PC-3 (cell line): ENCODE results near the gene RIMOC1. TPM values are rescaled to one million over a fixed set of nuclear protein-coding genes. Genes with fewer than 3 reads are reported as not detected.

Source experiments
- ATAC-seq: fragments of 200-7000 bp; cut with Tn5 transposase; 2 replicates; pipeline ENCODE4 v1.9.1; 2020; ENCODE audit warnings: mild to moderate bottlenecking, moderate library complexity
- BruUV-seq: library from RNA; stranded (reverse); fragments of 400-500 nt; replicated peaks from 2 replicates; lab custom pipeline; 2021; lab: Mats Ljungman, UMichigan
- CTCF ChIA-PET: fragments of 300-600 bp; sonication (Branson Sonifier 250); formaldehyde crosslinking; loops from one replicate; lab custom pipeline; 2022; ENCODE audit warnings: antibody characterized with exemption; lab: Charles Lee
- POLR2A ChIA-PET: fragments of 300-600 bp; sonication (Branson Sonifier 250); formaldehyde crosslinking; loops from one replicate; lab custom pipeline; 2022; ENCODE audit warnings: antibody characterized with exemption; ENCODE audit not compliant: unreplicated experiment; lab: Charles Lee
- DNase-seq: peaks from one replicate; pipeline ENCODE4 v3.0.0-alpha.2; 2015
- H2AFZ ChIP-seq: fragments of 300-600 bp; sonication (generic); 2 replicates; pipeline ENCODE4 v1.6.0; 2016; ENCODE audit warnings: antibody characterized with exemption, low read length
- H3F3A ChIP-seq: fragments of 300-600 bp; sonication (generic); one replicate; pipeline ENCODE4 v1.6.0; 2017; ENCODE audit warnings: antibody characterized with exemption, low read length, control low read depth, mild to moderate bottlenecking; ENCODE audit not compliant: unreplicated experiment
- H3K27ac ChIP-seq: fragments of 300-600 bp; sonication (generic); 2 replicates; pipeline ENCODE4 v1.5.1; 2016; ENCODE audit warnings: mild to moderate bottlenecking, low read length
- H3K27me3 ChIP-seq: fragments of 300-600 bp; sonication (generic); 2 replicates; pipeline ENCODE4 v1.6.1; 2016; ENCODE audit warnings: low read length, mixed read lengths
- H3K36me3 ChIP-seq: fragments of 300-600 bp; sonication (generic); 2 replicates; pipeline ENCODE4 v1.6.1; 2016; ENCODE audit warnings: low read depth, mixed run types, low read length, mixed read lengths
- H3K4me1 ChIP-seq: fragments of 300-600 bp; sonication (generic); 2 replicates; pipeline ENCODE4 v1.5.1; 2016; ENCODE audit warnings: low read length; ENCODE audit not compliant: insufficient read depth
- H3K4me2 ChIP-seq: fragments of 300-600 bp; sonication (generic); 2 replicates; pipeline ENCODE4 v1.6.0; 2016; ENCODE audit warnings: low read length
- H3K4me3 ChIP-seq: fragments of 300-600 bp; sonication (generic); 2 replicates; pipeline ENCODE4 v1.5.1; 2016; ENCODE audit warnings: mild to moderate bottlenecking, low read length, mixed read lengths
- H3K79me2 ChIP-seq: fragments of 300-600 bp; sonication (generic); 2 replicates; pipeline ENCODE4 v1.6.1; 2017; ENCODE audit warnings: low read length, mixed read lengths
- H3K9ac ChIP-seq: fragments of 300-600 bp; sonication (generic); 2 replicates; pipeline ENCODE4 v1.6.0; 2016; ENCODE audit warnings: mild to moderate bottlenecking, low read length
- H3K9me2 ChIP-seq: fragments of 300-600 bp; sonication (generic); replicated peaks from 2 replicates; pipeline ENCODE4 v1.6.1; 2016; ENCODE audit warnings: mixed run types, low read length, mixed read lengths
- H3K9me3 ChIP-seq: fragments of 300-600 bp; sonication (generic); 2 replicates; pipeline ENCODE4 v1.6.1; 2016; ENCODE audit warnings: low read length, mixed read lengths
- H4K20me1 ChIP-seq: fragments of 300-600 bp; sonication (generic); 2 replicates; pipeline ENCODE4 v1.6.1; 2016; ENCODE audit warnings: low read length, mixed read lengths
- EZH2 ChIP-seq: fragments of 300-600 bp; sonication (generic); IDR thresholded peaks from one replicate; pipeline ENCODE4 v1.6.1; 2017; ENCODE audit warnings: antibody characterized with exemption, mild to moderate bottlenecking, low read length; ENCODE audit not compliant: unreplicated experiment
- EZH2phosphoT487 ChIP-seq: fragments of 300-600 bp; sonication (generic); IDR thresholded peaks from 2 replicates; pipeline ENCODE4 v1.6.1; 2018; ENCODE audit warnings: mild to moderate bottlenecking, antibody characterized with exemption, low read length, borderline replicate concordance
- intact Hi-C: fragments of 100-400 bp; cut with micrococcal nuclease; formaldehyde crosslinking; loops from 2 replicates; pipeline ENCODE4 v1.9.0; 2023
- total RNA-seq: library from RNA; depleted of rRNA; stranded (reverse); fragments of >200 nt; gene quantifications from 2 replicates; pipeline ENCODE4 v1.2.3, GENCODE V29; 2014
- TF ChIP-seq, protein P1 (sequence below): fragments of 300-600 bp; sonication (generic); conservative IDR thresholded peaks from 2 replicates; pipeline ENCODE4 v1.5.1; 2017; ENCODE audit warnings: antibody characterized with exemption, low read depth, mild to moderate bottlenecking, low read length

RIMOC1 gene
- total RNA-seq, 1 experiment from 2014 or later = 11.3 TPM

DNA sequence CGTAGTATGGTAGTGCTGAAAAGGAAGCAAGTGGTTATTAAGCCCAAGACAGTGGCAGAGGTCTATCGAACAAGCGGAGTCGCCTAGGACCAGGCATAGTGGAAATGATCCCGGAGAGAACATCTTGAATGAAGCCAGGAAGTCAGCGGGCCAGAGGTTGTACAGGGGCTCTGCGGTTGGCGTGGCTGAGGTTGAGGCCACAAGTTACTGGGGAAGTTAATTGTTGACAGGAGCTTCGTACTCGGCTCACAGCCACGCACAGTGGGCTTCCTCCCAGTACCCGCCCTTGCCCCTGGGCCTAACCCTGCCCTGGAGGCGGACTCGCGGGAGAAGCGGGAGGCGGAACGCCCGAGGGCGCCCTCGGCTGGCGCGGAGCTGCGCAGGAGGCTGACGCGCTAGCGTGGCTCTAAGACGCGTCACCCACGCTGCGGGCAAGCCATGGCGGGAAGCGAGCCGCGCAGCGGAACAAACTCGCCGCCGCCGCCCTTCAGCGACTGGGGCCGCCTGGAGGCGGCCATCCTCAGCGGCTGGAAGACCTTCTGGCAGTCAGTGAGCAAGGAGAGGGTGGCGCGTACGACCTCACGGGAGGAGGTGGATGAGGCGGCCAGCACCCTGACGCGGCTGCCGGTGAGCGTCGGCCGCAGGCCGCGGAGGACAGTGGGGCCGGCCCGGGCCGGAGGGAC is 20.9 kb downstream of the RIMOC1 start, which contains the start of gene FBXO4:
Gene FBXO4, plus strand, starts transcription at position 410 of the 683 bp plus-strand sequence. Its CDS starts 29 bp downstream, at position 439.
- Histone ChIP-seq H3K27me3 (no peaks in the 10 kb centered on the region), H3K79me2 (no peaks in the 10 kb centered on the region), H3K9me3 (no peaks in the 10 kb centered on the region), H3K9ac (peak within 1 kb of the TSS; percentile 95), H3F3A (no peaks in the 10 kb centered on the region), H3K36me3 (peaks cover 4% of the 10 kb centered on the region; the same call in 1 of the 2 replicates), H4K20me1 (no peaks in the 10 kb centered on the region), H2AFZ (peak within 1 kb of the TSS; percentile 92), H3K4me2 (peak within 1 kb of the TSS; percentile 92), H3K4me1 (peaks cover 30% of the 10 kb centered on the region), H3K4me3 (peak within 1 kb of the TSS; percentile 84), H3K9me2 (no peaks in the 10 kb centered on the region), H3K27ac (peak within 1 kb of the TSS; percentile 74)
- ChIA-PET POLR2A (interaction anchor here (0.6 kb wide), 1 partner anchor 677 kb away, joined by 6 read pairs; no protein-coding TSS in a partner anchor), CTCF (interaction anchor here (0.6 to 1.0 kb wide), 2 partner anchors 43 to 68 kb away, joined by 3 read pairs; no protein-coding TSS in a partner anchor)
- intact Hi-C loops = loop anchor here (1.0 to 10.0 kb wide), 3 partner anchors 69 to 842 kb away; no protein-coding TSS in a partner anchor
- BruUV-seq = no TSS peak
- DNase-seq (peak; percentile 89), ATAC-seq (peak; percentile 93)
- TF ChIP-seq EZH2 = no peak
- TF ChIP-seq, protein P1, sequence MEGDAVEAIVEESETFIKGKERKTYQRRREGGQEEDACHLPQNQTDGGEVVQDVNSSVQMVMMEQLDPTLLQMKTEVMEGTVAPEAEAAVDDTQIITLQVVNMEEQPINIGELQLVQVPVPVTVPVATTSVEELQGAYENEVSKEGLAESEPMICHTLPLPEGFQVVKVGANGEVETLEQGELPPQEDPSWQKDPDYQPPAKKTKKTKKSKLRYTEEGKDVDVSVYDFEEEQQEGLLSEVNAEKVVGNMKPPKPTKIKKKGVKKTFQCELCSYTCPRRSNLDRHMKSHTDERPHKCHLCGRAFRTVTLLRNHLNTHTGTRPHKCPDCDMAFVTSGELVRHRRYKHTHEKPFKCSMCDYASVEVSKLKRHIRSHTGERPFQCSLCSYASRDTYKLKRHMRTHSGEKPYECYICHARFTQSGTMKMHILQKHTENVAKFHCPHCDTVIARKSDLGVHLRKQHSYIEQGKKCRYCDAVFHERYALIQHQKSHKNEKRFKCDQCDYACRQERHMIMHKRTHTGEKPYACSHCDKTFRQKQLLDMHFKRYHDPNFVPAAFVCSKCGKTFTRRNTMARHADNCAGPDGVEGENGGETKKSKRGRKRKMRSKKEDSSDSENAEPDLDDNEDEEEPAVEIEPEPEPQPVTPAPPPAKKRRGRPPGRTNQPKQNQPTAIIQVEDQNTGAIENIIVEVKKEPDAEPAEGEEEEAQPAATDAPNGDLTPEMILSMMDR = peak; percentile 74

DNA sequence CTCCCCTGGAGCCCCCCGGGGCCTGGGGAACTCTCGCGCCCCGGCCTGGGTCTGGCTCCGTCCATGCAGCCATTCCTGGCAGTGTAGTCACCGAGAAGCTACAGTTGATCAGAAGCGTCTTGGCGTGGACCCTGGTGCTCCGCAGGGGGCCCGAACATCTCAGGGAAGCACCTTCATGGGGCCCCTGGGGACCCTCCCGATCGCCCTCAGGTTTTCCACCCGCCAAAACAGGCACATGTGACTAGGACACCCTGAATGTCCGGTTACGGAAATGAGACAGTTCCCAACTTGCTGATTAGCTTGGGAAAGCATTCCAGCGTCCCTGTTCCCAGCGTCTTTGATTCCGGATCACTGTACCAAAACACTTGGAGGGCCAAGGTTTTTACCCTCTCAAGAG is 21.4 kb downstream of the RIMOC1 start:
- BruUV-seq = no TSS peak
- DNase-seq = peak; percentile 58

More for the DNA sequence above, 21.4 kb downstream of the RIMOC1 start:
- Histone ChIP-seq H2AFZ (peak overlapping the region; percentile 92), H3F3A (no peaks in the 10 kb centered on the region), H3K9me2 (no peaks in the 10 kb centered on the region), H3K9ac (peak overlapping the region; percentile 95), H3K27ac (peak overlapping the region; percentile 74), H3K4me1 (peaks cover 30% of the 10 kb centered on the region), H3K27me3 (no peaks in the 10 kb centered on the region), H3K36me3 (peaks cover 3% of the 10 kb centered on the region; the same call in 1 of the 2 replicates), H3K4me2 (peak overlapping the region; percentile 92), H4K20me1 (no peaks in the 10 kb centered on the region), H3K79me2 (no peaks in the 10 kb centered on the region), H3K9me3 (no peaks in the 10 kb centered on the region), H3K4me3 (peak overlapping the region; percentile 84)
- POLR2A ChIA-PET = no interaction called here
- TF ChIP-seq EZH2phosphoT487 (no peak), EZH2 (no peak)
- TF ChIP-seq, protein P1 = no peak
- peak; percentile 37 for ATAC-seq
- intact Hi-C loops = loop anchor here (1.0 to 10.0 kb wide), 3 partner anchors 69 to 842 kb away; no protein-coding TSS in a partner anchor
- CTCF ChIA-PET = interaction anchor here (0.6 to 1.0 kb wide), 2 partner anchors 44 to 69 kb away, joined by 3 read pairs; no protein-coding TSS in a partner anchor
